IMR-90 (cell line): ENCODE measurements around the gene IQSEC3. TPM values are rescaled to one million over a fixed set of nuclear protein-coding genes. Genes with fewer than 3 reads are reported as not detected.

Experiments
- ATAC-seq: fragments of 200-7000 bp; cut with Tn5 transposase; 2 replicates; pipeline ENCODE4 v1.9.1; 2020; ENCODE audit warnings: low read depth, mild to moderate bottlenecking, moderate library complexity
- BruUV-seq: library from RNA; stranded (reverse); fragments of 400-500 nt; replicated peaks from 2 replicates; lab custom pipeline; 2021; lab: Mats Ljungman, UMichigan
- CTCF ChIA-PET: fragments of 300-600 bp; formaldehyde crosslinking; extraction: SDS; loops from one replicate; lab custom pipeline; 2021; ENCODE audit warnings: antibody characterized with exemption; lab: Yijun Ruan, JAX
- POLR2A ChIA-PET: fragments of 300-600 bp; sonication (Branson Sonifier 250); formaldehyde crosslinking; loops from one replicate; lab custom pipeline; 2022; ENCODE audit warnings: antibody characterized with exemption; ENCODE audit not compliant: unreplicated experiment; lab: Charles Lee
- DNase-seq: peaks from one replicate; pipeline ENCODE4 v3.0.0; 2013
- H2AFZ ChIP-seq: replicated peaks from 2 replicates; pipeline ENCODE3; 2013; ENCODE audit warnings: low read length, mild to moderate bottlenecking; ENCODE audit not compliant: poor library complexity
- H2AK5ac ChIP-seq: 2 replicates; pipeline ENCODE4 v1.6.1; 2013; ENCODE audit warnings: low read depth, low read length, inconsistent platforms
- H2AK9ac ChIP-seq: replicated peaks from 2 replicates; pipeline ENCODE3; 2013; ENCODE audit warnings: mild to moderate bottlenecking, low read depth, low read length, moderate library complexity; ENCODE audit not compliant: poor library complexity
- H2BK120ac ChIP-seq: 2 replicates; pipeline ENCODE4 v1.6.1; 2013; ENCODE audit warnings: low read depth, low read length, inconsistent platforms
- H2BK15ac ChIP-seq: 3 replicates; pipeline ENCODE4 v1.6.1; 2013; ENCODE audit warnings: low read depth, low read length, inconsistent platforms
- H2BK20ac ChIP-seq: 2 replicates; pipeline ENCODE4 v1.6.1; 2013; ENCODE audit warnings: low read depth, mild to moderate bottlenecking, inconsistent platforms, low read length, moderate library complexity
- H2BK5ac ChIP-seq: 2 replicates; pipeline ENCODE4 v1.6.1; 2013; ENCODE audit warnings: mild to moderate bottlenecking, low read depth, low read length, inconsistent platforms; ENCODE audit not compliant: poor library complexity, severe bottlenecking
- H3K14ac ChIP-seq: replicated peaks from 2 replicates; pipeline ENCODE4 v1.6.1; 2013; ENCODE audit warnings: low read depth, low read length, inconsistent platforms
- H3K18ac ChIP-seq: 2 replicates; pipeline ENCODE4 v1.6.1; 2013; ENCODE audit warnings: low read depth, low read length, control low read depth
- H3K23ac ChIP-seq: 2 replicates; pipeline ENCODE4 v1.6.1; 2013; ENCODE audit warnings: low read depth, low read length, inconsistent platforms
- H3K27ac ChIP-seq: 2 replicates; pipeline ENCODE4 v1.5.1; 2013; ENCODE audit warnings: mild to moderate bottlenecking, control low read depth, low read length; ENCODE audit not compliant: insufficient read depth
- H3K27me3 ChIP-seq: 2 replicates; pipeline ENCODE4 v1.6.1; 2013; ENCODE audit warnings: low read length; ENCODE audit not compliant: control insufficient read depth, insufficient read depth
- H3K36me3 ChIP-seq: 2 replicates; pipeline ENCODE4 v1.6.1; 2013; ENCODE audit warnings: low read length, mixed read lengths; ENCODE audit not compliant: control insufficient read depth, insufficient read depth
- H3K4ac ChIP-seq: 2 replicates; pipeline ENCODE4 v1.6.1; 2013; ENCODE audit warnings: low read depth, low read length, inconsistent platforms
- H3K4me1 ChIP-seq: 2 replicates; pipeline ENCODE4 v1.6.1; 2013; ENCODE audit warnings: low read length, mixed read lengths; ENCODE audit not compliant: control insufficient read depth, insufficient read depth
- H3K4me2 ChIP-seq: 2 replicates; pipeline ENCODE4 v1.6.1; 2013; ENCODE audit warnings: low read depth, mild to moderate bottlenecking, control low read depth, low read length, moderate library complexity
- H3K4me3 ChIP-seq: 2 replicates; pipeline ENCODE4 v1.5.1; 2013; ENCODE audit warnings: low read depth, mild to moderate bottlenecking, control low read depth, low read length, moderate library complexity; ENCODE audit not compliant: insufficient read depth
- H3K56ac ChIP-seq: 2 replicates; pipeline ENCODE4 v1.6.1; 2013; ENCODE audit warnings: low read length, inconsistent platforms; ENCODE audit not compliant: insufficient read depth; ENCODE audit errors: extremely low read depth
- H3K79me1 ChIP-seq, 2 experiments: 2 replicates each; pipeline ENCODE4 v1.6.1; 2013; ENCODE audit warnings: low read length in 2 of 2, inconsistent platforms in 1 of 2, low read depth in 1 of 2
- H3K9ac ChIP-seq: 2 replicates; pipeline ENCODE4 v1.6.1; 2013; ENCODE audit warnings: low read depth, low read length, control low read depth
- H3K9me1 ChIP-seq: 2 replicates; pipeline ENCODE4 v1.6.1; 2013; ENCODE audit warnings: low read length, inconsistent platforms; ENCODE audit not compliant: insufficient read depth
- H3K9me3 ChIP-seq: 2 replicates; pipeline ENCODE4 v1.6.1; 2013; ENCODE audit warnings: low read length; ENCODE audit not compliant: control insufficient read depth, insufficient read depth
- H4K20me1 ChIP-seq: 2 replicates; pipeline ENCODE4 v1.6.1; 2013; ENCODE audit warnings: low read length, inconsistent platforms; ENCODE audit not compliant: insufficient read depth
- H4K5ac ChIP-seq: 2 replicates; pipeline ENCODE4 v1.6.1; 2013; ENCODE audit warnings: mild to moderate bottlenecking, low read depth, low read length, control low read depth
- H4K8ac ChIP-seq, 2 experiments: 2 replicates each; pipeline ENCODE4 v1.6.1; 2013; ENCODE audit warnings: low read depth in 2 of 2, low read length in 2 of 2, control low read depth in 1 of 2, inconsistent platforms in 1 of 2
- H4K91ac ChIP-seq: 2 replicates; pipeline ENCODE4 v1.6.1; 2013; ENCODE audit warnings: low read depth, low read length, inconsistent platforms; ENCODE audit not compliant: insufficient read depth
- MXI1 ChIP-seq: IDR thresholded peaks from 2 replicates; pipeline ENCODE4 v1.6.1; 2012; ENCODE audit warnings: low read depth, mild to moderate bottlenecking, low read length, moderate library complexity, borderline replicate concordance
- SMC3 ChIP-seq: fragments of 150-350 bp; IDR thresholded peaks from 2 replicates; pipeline ENCODE4 v1.6.1; 2016; ENCODE audit warnings: low read depth, mild to moderate bottlenecking, antibody characterized with exemption, low read length, moderate library complexity
- WGBS, 2 experiments: methylation state at CpG; one replicate each; pipeline versions ENCODE4 v1.1.5 to v1.1.7; 2013; ENCODE audit warnings: missing lambda C conversion rate in 2 of 2; ENCODE audit not compliant: insufficient read length in 1 of 2; ENCODE audit errors: extremely low coverage in 2 of 2; 5-methylcytosine and 5-hydroxymethylcytosine counted together
- dilution Hi-C: fragments of 300-500 bp; cut with HindIII; formaldehyde crosslinking; loops from one replicate; pipeline ENCODE4 v1.14.3; 2018; ENCODE audit warnings: low sequenced_read_pairs; ENCODE audit not compliant: unreplicated experiment
- in situ Hi-C: fragments of 300-500 bp; cut with MboI; formaldehyde crosslinking; loops from 3 replicates; pipeline ENCODE4 v1.14.3; 2019; ENCODE audit warnings: low sequenced_read_pairs, inconsistent platforms, mixed read lengths
- intact Hi-C: fragments of 100-400 bp; cut with micrococcal nuclease; formaldehyde crosslinking; loops from 2 replicates; pipeline ENCODE4 v1.10.0; 2022
- polyA plus RNA-seq, 3 experiments: library from polyadenylated mRNA; depleted of rRNA; stranded (reverse); fragments of >200 nt; gene quantifications; 2 replicates each; pipeline ENCODE4 v1.2.3, GENCODE V29; 2012; ENCODE audit warnings: low replicate concordance in 1 of 3
- total RNA-seq: library from RNA; depleted of rRNA; stranded (reverse); fragments of >200 nt; gene quantifications from 2 replicates; pipeline ENCODE4 v1.2.3, GENCODE V29; 2012
- TF ChIP-seq, protein P1 (sequence below): conservative IDR thresholded peaks from 2 replicates; pipeline ENCODE4 v1.5.1; 2012; ENCODE audit warnings: mild to moderate bottlenecking, low read depth, low read length, improper control_type of control experiment

The IQSEC3 gene
- total and polyA plus RNA-seq, 2 of the 4 experiments (the other 2 are of a cell fraction), result 0.10 TPM; not detected in 1

DNA sequence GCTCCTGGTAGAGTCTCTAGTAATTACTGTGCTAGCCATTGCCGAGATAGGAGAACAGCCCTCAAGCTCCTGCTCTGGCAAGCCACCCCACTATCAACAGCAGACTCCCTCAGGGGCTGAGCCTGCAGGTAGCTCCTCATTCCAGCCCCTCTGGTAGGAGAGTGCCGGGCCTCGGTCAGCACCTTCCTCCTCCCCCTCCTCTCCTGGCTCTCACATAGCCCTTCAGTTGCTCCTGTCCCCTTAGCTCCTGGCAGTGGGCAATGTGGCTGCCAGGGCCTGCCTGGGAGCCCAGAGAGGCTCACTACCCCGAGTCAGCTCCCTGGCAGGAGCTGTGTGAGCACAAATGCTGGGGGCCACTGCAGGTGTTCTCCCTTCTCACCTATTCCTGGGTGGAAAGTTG is 52.0 kb downstream of the IQSEC3 start:
- no peaks in the 10 kb centered on the region for H3K79me1 ChIP-seq
- H3K56ac ChIP-seq, result no peak overlapping the region
- no peak overlapping the region for H3K23ac ChIP-seq
- H3K36me3 ChIP-seq, result no peaks in the 10 kb centered on the region
- H2AK5ac ChIP-seq, result no peak overlapping the region
- H4K91ac ChIP-seq, result no peak overlapping the region
- CTCF ChIA-PET, result no interaction called here
- H2BK20ac ChIP-seq, result no peak overlapping the region
- H2BK120ac ChIP-seq, result no peak overlapping the region
- no peak overlapping the region for H3K4me2 ChIP-seq
- POLR2A ChIA-PET, result no interaction called here
- no peaks in the 10 kb centered on the region for H4K20me1 ChIP-seq
- ATAC-seq (no peak), DNase-seq (no peak)
- H2AFZ ChIP-seq, result no peak overlapping the region
- H3K4me1 ChIP-seq, result no peaks in the 10 kb centered on the region
- H4K5ac ChIP-seq, result no peak overlapping the region
- H3K9ac ChIP-seq, result no peak overlapping the region
- H4K8ac ChIP-seq, result no peak overlapping the region
- no CpG with 5 or more reads among the region's 4 CpGs for WGBS, 2 experiments
- H3K9me1 ChIP-seq, result no peaks in the 10 kb centered on the region
- no peak for TF ChIP-seq MXI1
- TF ChIP-seq SMC3, result no peak
- TF ChIP-seq, protein P1, sequence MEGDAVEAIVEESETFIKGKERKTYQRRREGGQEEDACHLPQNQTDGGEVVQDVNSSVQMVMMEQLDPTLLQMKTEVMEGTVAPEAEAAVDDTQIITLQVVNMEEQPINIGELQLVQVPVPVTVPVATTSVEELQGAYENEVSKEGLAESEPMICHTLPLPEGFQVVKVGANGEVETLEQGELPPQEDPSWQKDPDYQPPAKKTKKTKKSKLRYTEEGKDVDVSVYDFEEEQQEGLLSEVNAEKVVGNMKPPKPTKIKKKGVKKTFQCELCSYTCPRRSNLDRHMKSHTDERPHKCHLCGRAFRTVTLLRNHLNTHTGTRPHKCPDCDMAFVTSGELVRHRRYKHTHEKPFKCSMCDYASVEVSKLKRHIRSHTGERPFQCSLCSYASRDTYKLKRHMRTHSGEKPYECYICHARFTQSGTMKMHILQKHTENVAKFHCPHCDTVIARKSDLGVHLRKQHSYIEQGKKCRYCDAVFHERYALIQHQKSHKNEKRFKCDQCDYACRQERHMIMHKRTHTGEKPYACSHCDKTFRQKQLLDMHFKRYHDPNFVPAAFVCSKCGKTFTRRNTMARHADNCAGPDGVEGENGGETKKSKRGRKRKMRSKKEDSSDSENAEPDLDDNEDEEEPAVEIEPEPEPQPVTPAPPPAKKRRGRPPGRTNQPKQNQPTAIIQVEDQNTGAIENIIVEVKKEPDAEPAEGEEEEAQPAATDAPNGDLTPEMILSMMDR, result no peak
- no peaks in the 10 kb centered on the region for H3K9me3 ChIP-seq
- H3K27ac ChIP-seq, result no peak overlapping the region
- no peak overlapping the region for H2BK15ac ChIP-seq
- peaks cover 60% of the 10 kb centered on the region for H3K27me3 ChIP-seq
- H3K18ac ChIP-seq, result no peak overlapping the region
- intact Hi-C loops, result no loop called here
- in situ Hi-C loops, result no loop called here
- no TSS peak for BruUV-seq
- H2AK9ac ChIP-seq, result no peak overlapping the region
- H3K4me3 ChIP-seq, result no peak overlapping the region
- H3K4ac ChIP-seq, result no peak overlapping the region
- no peak overlapping the region for H2BK5ac ChIP-seq
- no peak overlapping the region for H3K14ac ChIP-seq
- dilution Hi-C loops, result no loop called here
